A549 (cell line): ENCODE data around the gene TP53TG3. TPM values are rescaled to one million over a fixed set of nuclear protein-coding genes. Genes with fewer than 3 reads are reported as not detected.

Experiments
- polyA plus RNA-seq, 4 experiments: library from polyadenylated mRNA; depleted of rRNA in 3 of 4; stranded (reverse); fragments of >200 nt; fragmentation: RNase III in 1 of 4; extraction: RNeasy Plus Mini Kit Qiagen cat#74134 plus additional on column Dnase treatment in 1 of 4; gene quantifications; 2 replicates in 3 of 4; 3 replicates in 1 of 4; pipeline ENCODE4 v1.2.3, GENCODE V29; 2011 to 2017
- small RNA-seq, 6 experiments: library from RNA; depleted of rRNA; stranded (forward); fragments of <200 nt; gene quantifications; one replicate each; pipeline ENCODE3, GENCODE V24; 2012

TP53TG3 gene
- polyA plus RNA-seq, 2 of the 4 experiments (the other 2 are of a cell fraction) = 0.87 to 0.96 TPM

Small RNA genes within 50 kb of the gene (small RNA-seq; reads per million reads assigned to genes)
- gene AC138907.6 = 0 reads per million in 6 experiments
